Uterus (tissue), 4 donors: ENCODE results near the gene RTEL1. TPM values are rescaled to one million over a fixed set of nuclear protein-coding genes. Genes with fewer than 3 reads are reported as not detected.
"Not testable (repeated sequence)": the region's sequence is repeated elsewhere in the genome, so short reads cannot be mapped to it uniquely, and the experiment has no call there.

Source experiments
- DNase-seq, 2 donors: peaks; one replicate each; pipeline ENCODE4 v3.0.0-alpha.2; 2019 to 2020
- H3K27ac ChIP-seq, 2 donors: fragments of 200-600 bp; sonication (generic); 1 replicate in 1 of 2; 2 replicates in 1 of 2; pipeline ENCODE4 v1.5.1; 2016 to 2018
- H3K27me3 ChIP-seq, 2 donors: fragments of 200-600 bp; sonication (generic); one replicate each; pipeline ENCODE4 v1.5.1; 2018 to 2019; ENCODE audit warnings: control low read depth in 1 of 2
- H3K36me3 ChIP-seq, 2 donors: fragments of 200-600 bp; sonication (generic); one replicate each; pipeline ENCODE4 v1.5.1; 2019; ENCODE audit warnings: control low read depth in 1 of 2
- H3K4me1 ChIP-seq, 2 donors: fragments of 200-600 bp; sonication (generic); one replicate each; pipeline ENCODE4 v1.5.1; 2018 to 2019; ENCODE audit warnings: control low read depth in 1 of 2
- H3K4me3 ChIP-seq, 2 donors: fragments of 200-600 bp; sonication (generic); 1 replicate in 1 of 2; 2 replicates in 1 of 2; pipeline ENCODE4 v1.5.1; 2018 to 2019; ENCODE audit warnings: mild to moderate bottlenecking in 1 of 2
- H3K9me3 ChIP-seq, 2 donors: fragments of 200-600 bp; sonication (generic); one replicate each; pipeline ENCODE4 v1.5.1; 2019; ENCODE audit warnings: control low read depth in 1 of 2
- CTCF ChIP-seq, 4 experiments: fragments of 200-600 bp in 2 of 4; fragments of 450-650 bp in 2 of 4; sonication (generic) in 2 of 4; IDR thresholded peaks; one replicate each; pipeline ENCODE4 v1.5.1; 2016 to 2019; ENCODE audit warnings: antibody characterized with exemption in 4 of 4, mild to moderate bottlenecking in 2 of 4, moderate library complexity in 1 of 4
- POLR2A ChIP-seq, 2 donors: fragments of 450-650 bp; IDR thresholded peaks; one replicate each; pipeline ENCODE4 v1.6.1; 2016; ENCODE audit warnings: antibody characterized with exemption in 2 of 2, mild to moderate bottlenecking in 1 of 2, moderate library complexity in 1 of 2
- intact Hi-C: fragments of 100-400 bp; cut with DNase I; formaldehyde crosslinking; loops from one replicate; pipeline ENCODE4 v1.15.1; 2023; ENCODE audit warnings: low total_unique reads
- total RNA-seq, 4 donors: library from RNA; depleted of rRNA in 3 of 4; stranded (reverse); fragments of >200 nt in 3 of 4; gene quantifications; one replicate each; pipeline versions ENCODE4 v1.1.0 to v1.2.4, GENCODE V29; 2014 to 2023
- donor health status: DM: yes; HTN: yes; CAD: no.

RTEL1 gene
- total RNA-seq, 4 donors from 2014 or later = 17.4 to 56.5 (median 26.6) TPM

- intact Hi-C loops = no loop called here
- DNase-seq = no peak
- H3K27me3 ChIP-seq = no peaks in the 10 kb centered on the region
- no peaks in the 10 kb centered on the region for H3K9me3 ChIP-seq
- peaks cover 0 to under 1% of the 10 kb centered on the region in 2 donors for H3K4me1 ChIP-seq
- no peak overlapping the region for H3K27ac ChIP-seq
- TF ChIP-seq POLR2A (IDR thresholded peaks at IDR 0.05) (no peak), CTCF (IDR thresholded peaks at IDR 0.05) (no peak)
- H3K36me3 ChIP-seq = no peaks in the 10 kb centered on the region
- no peak overlapping the region for H3K4me3 ChIP-seq
Observed at GRCh38 chr20:63636752-63637628, 21.1 kb upstream of the RTEL1 start.

GRCh38 chr20:63639093-63639975 lies 18.8 kb upstream of the RTEL1 start:
- H3K36me3 ChIP-seq = no peaks in the 10 kb centered on the region
- peak overlapping the region; percentile 39 to 73 for H3K27ac ChIP-seq
- intact Hi-C loops = no loop called here

GRCh38 chr20:63640086-63640485 lies 18.0 kb upstream of the RTEL1 start:
- no peak for TF ChIP-seq CTCF (IDR thresholded peaks at IDR 0.05)
- no peak for TF ChIP-seq POLR2A (IDR thresholded peaks at IDR 0.05)
- DNase-seq = no peak
- H3K9me3 ChIP-seq = no peaks in the 10 kb centered on the region
- intact Hi-C loops = no loop called here
- no peaks in the 10 kb centered on the region for H3K27me3 ChIP-seq
- no peak overlapping the region for H3K4me3 ChIP-seq
- H3K36me3 ChIP-seq = no peaks in the 10 kb centered on the region
- H3K4me1 ChIP-seq = peaks cover 0 to 9% of the 10 kb centered on the region in 2 donors
- peak overlapping the region; percentile 5 to 73 for H3K27ac ChIP-seq

More at GRCh38 chr20:63639093-63639975, 18.8 kb upstream of the RTEL1 start:
- no peak for TF ChIP-seq CTCF (IDR thresholded peaks at IDR 0.05)
- TF ChIP-seq POLR2A (IDR thresholded peaks at IDR 0.05) = no peak
- H3K27me3 ChIP-seq = no peaks in the 10 kb centered on the region
- peaks cover 0 to 9% of the 10 kb centered on the region in 2 donors for H3K4me1 ChIP-seq
- H3K9me3 ChIP-seq = no peaks in the 10 kb centered on the region
- DNase-seq = no peak
- no peak overlapping the region for H3K4me3 ChIP-seq

- H3K27me3 ChIP-seq, intact Hi-C loops, H3K4me1 ChIP-seq, H3K4me3 ChIP-seq, DNase-seq, H3K36me3 ChIP-seq, H3K9me3 ChIP-seq: not testable (repeated sequence)
- H3K27ac ChIP-seq = peak overlapping the region in 1 of 2 donors; percentile 73
Observed at GRCh38 chr20:63640686-63641085, 17.4 kb upstream of the RTEL1 start.

- Histone ChIP-seq H3K27ac (peak overlapping the region; percentile 70 to 80), H3K36me3 (no peaks in the 10 kb centered on the region), H3K27me3 (no peaks in the 10 kb centered on the region), H3K9me3 (no peaks in the 10 kb centered on the region), H3K4me3 (peak overlapping the region; percentile 28 to 41), H3K4me1 (peaks cover 0 to 9% of the 10 kb centered on the region in 2 donors)
- TF ChIP-seq POLR2A (IDR thresholded peaks at IDR 0.05) (no peak), CTCF (IDR thresholded peaks at IDR 0.05) (no peak)
- DNase-seq = peak in 1 of 2 donors; percentile 43
- intact Hi-C loops = no loop called here
Observed at GRCh38 chr20:63641146-63641791, 16.8 kb upstream of the RTEL1 start.
